DND-41 (cell line): ENCODE measurements around the gene ATR.

Experiments used
- ATAC-seq: fragments of 200-7000 bp; cut with Tn5 transposase; 3 replicates; pipeline ENCODE4 v1.9.1; 2021; ENCODE audit warnings: low read depth; ENCODE audit not compliant: insufficient read depth
- DNase-seq: peaks from one replicate; pipeline ENCODE4 v3.0.0-alpha.2; 2020
- H2AFZ ChIP-seq: 2 replicates; pipeline ENCODE4 v1.6.0; 2012; ENCODE audit warnings: low read depth, low read length
- H3K27ac ChIP-seq: 2 replicates; pipeline ENCODE4 v1.5.1; 2012; ENCODE audit warnings: low read length, inconsistent platforms
- H3K27me3 ChIP-seq: fragments of 200-600 bp; sonication (generic); 2 replicates; pipeline ENCODE4 v1.6.0; 2012; ENCODE audit warnings: low read length, mild to moderate bottlenecking, inconsistent platforms; ENCODE audit not compliant: insufficient read depth, poor library complexity
- H3K36me3 ChIP-seq: 2 replicates; pipeline ENCODE4 v1.5.1; 2012; ENCODE audit warnings: low read length, inconsistent platforms; ENCODE audit not compliant: insufficient read depth
- H3K4me1 ChIP-seq: 2 replicates; pipeline ENCODE4 v1.5.1; 2012; ENCODE audit warnings: mild to moderate bottlenecking, low read length; ENCODE audit not compliant: insufficient read depth
- H3K4me2 ChIP-seq: 2 replicates; pipeline ENCODE4 v1.6.0; 2012; ENCODE audit warnings: mild to moderate bottlenecking, moderate library complexity, low read length, inconsistent platforms; ENCODE audit not compliant: insufficient read depth
- H3K4me3 ChIP-seq, 2 experiments: fragments of 200-600 bp in 1 of 2; shearing (Covaris generic) in 1 of 2; 2 replicates each; pipeline ENCODE4 v1.5.1; 2012 to 2016; ENCODE audit warnings: inconsistent platforms in 2 of 2, low read length in 2 of 2, mild to moderate bottlenecking in 2 of 2, low read depth in 1 of 2, moderate library complexity in 1 of 2
- H3K79me2 ChIP-seq: 2 replicates; pipeline ENCODE4 v1.6.0; 2012; ENCODE audit warnings: low read length, inconsistent platforms; ENCODE audit not compliant: insufficient read depth
- H3K9ac ChIP-seq: 2 replicates; pipeline ENCODE4 v1.6.0; 2012; ENCODE audit warnings: low read depth, mild to moderate bottlenecking, inconsistent platforms, low read length, moderate library complexity
- H3K9me3 ChIP-seq: 2 replicates; pipeline ENCODE4 v1.5.1; 2012; ENCODE audit warnings: low read length, moderate library complexity, mild to moderate bottlenecking, inconsistent platforms; ENCODE audit not compliant: insufficient read depth, severe bottlenecking
- H4K20me1 ChIP-seq: 2 replicates; pipeline ENCODE4 v1.6.0; 2012; ENCODE audit warnings: low read length; ENCODE audit not compliant: insufficient read depth
- CTCF ChIP-seq: IDR thresholded peaks from 2 replicates; pipeline ENCODE4 v1.5.1; 2012; ENCODE audit warnings: borderline replicate concordance, low read length, moderate library complexity, mild to moderate bottlenecking; ENCODE audit not compliant: poor library complexity, severe bottlenecking; ENCODE audit errors: extremely low read depth
- EZH2 ChIP-seq: IDR thresholded peaks from 3 replicates; pipeline ENCODE4 v1.6.1; 2012; ENCODE audit warnings: borderline replicate concordance, low read depth, mild to moderate bottlenecking, moderate library complexity, low read length, inconsistent platforms; ENCODE audit not compliant: severe bottlenecking

Gene ATR

GRCh38 chr3:142618917-142619461 lies 40.5 kb upstream of the ATR start:
- no peak for DNase-seq
- Histone ChIP-seq H3K9me3 (no peaks in the 10 kb centered on the region), H2AFZ (no peak overlapping the region), H3K27ac (no peak overlapping the region), H3K4me3 (no peak overlapping the region), H3K9ac (no peak overlapping the region), H3K79me2 (no peaks in the 10 kb centered on the region; the same call in 1 of the 2 replicates), H3K4me2 (no peak overlapping the region), H3K4me1 (no peaks in the 10 kb centered on the region), H3K27me3 (no peaks in the 10 kb centered on the region), H3K36me3 (no peaks in the 10 kb centered on the region), H4K20me1 (no peaks in the 10 kb centered on the region)
- TF ChIP-seq CTCF (no peak), EZH2 (no peak)
- no peak for ATAC-seq

- no peaks in the 10 kb centered on the region for H4K20me1 ChIP-seq
- no peak overlapping the region for H2AFZ ChIP-seq
- DNase-seq: no peak
- no peaks in the 10 kb centered on the region for H3K9me3 ChIP-seq
- H3K9ac ChIP-seq: no peak overlapping the region
- no peaks in the 10 kb centered on the region for H3K36me3 ChIP-seq
- no peak overlapping the region for H3K4me2 ChIP-seq
- ATAC-seq: no peak
- H3K27ac ChIP-seq: no peak overlapping the region
- TF ChIP-seq CTCF: no peak
- no peak for TF ChIP-seq EZH2
- H3K79me2 ChIP-seq: no peaks in the 10 kb centered on the region
- H3K27me3 ChIP-seq: no peaks in the 10 kb centered on the region
- H3K4me1 ChIP-seq: no peaks in the 10 kb centered on the region
- no peak overlapping the region for H3K4me3 ChIP-seq
Observed at GRCh38 chr3:142615171-142615570, 36.6 kb upstream of the ATR start.

GRCh38 chr3:142614059-142614626 lies 35.6 kb upstream of the ATR start:
- TF ChIP-seq EZH2: no peak
- no peak for TF ChIP-seq CTCF
- H3K4me2 ChIP-seq: no peak overlapping the region

GRCh38 chr3:142613491-142613890 lies 35.0 kb upstream of the ATR start:
- no peaks in the 10 kb centered on the region for H3K4me1 ChIP-seq
- no peak overlapping the region for H3K4me3 ChIP-seq
- no peak overlapping the region for H3K9ac ChIP-seq
- no peaks in the 10 kb centered on the region for H4K20me1 ChIP-seq
- H3K27ac ChIP-seq: no peak overlapping the region
- no peak overlapping the region for H3K4me2 ChIP-seq
- H3K9me3 ChIP-seq: no peaks in the 10 kb centered on the region
- no peaks in the 10 kb centered on the region for H3K27me3 ChIP-seq
- ATAC-seq (no peak), DNase-seq (no peak)
- 0 out of 2 replicates have a peak, but pooled peaks cover 2% of the 10 kb centered on the region for H3K79me2 ChIP-seq
- no peaks in the 10 kb centered on the region for H3K36me3 ChIP-seq
- TF ChIP-seq EZH2 (no peak), CTCF (no peak)
- no peak overlapping the region for H2AFZ ChIP-seq

More at GRCh38 chr3:142614059-142614626, 35.6 kb upstream of the ATR start:
- no peaks in the 10 kb centered on the region for H3K79me2 ChIP-seq
- no peaks in the 10 kb centered on the region for H4K20me1 ChIP-seq
- H2AFZ ChIP-seq: no peak overlapping the region
- DNase-seq: no peak
- no peaks in the 10 kb centered on the region for H3K27me3 ChIP-seq
- H3K9me3 ChIP-seq: no peaks in the 10 kb centered on the region
- no peak overlapping the region for H3K27ac ChIP-seq
- no peak overlapping the region for H3K4me3 ChIP-seq
- no peaks in the 10 kb centered on the region for H3K4me1 ChIP-seq
- H3K9ac ChIP-seq: no peak overlapping the region
- H3K36me3 ChIP-seq: no peaks in the 10 kb centered on the region
- no peak for ATAC-seq
